ENCODE measurements around the gene PRRT3. TPM values are rescaled to one million over a fixed set of nuclear protein-coding genes. Genes with fewer than 3 reads are reported as not detected.

PRRT3 gene
- total and polyA plus RNA-seq, 2 of the 8 experiments (the other 6 are each of a cell fraction or from before 2014, with no cell fraction given): 9.0 to 9.2 TPM

GRCh38 chr3:9946112-9947024 lies 5.8 kb downstream of the PRRT3 start (continued):
- TF ChIP-seq BRCA1 (IDR thresholded peaks at IDR 0.05; ENCODE audit: low read depth, low read length) (no peak), EP300 (IDR thresholded peaks at IDR 0.05; ENCODE audit: borderline replicate concordance in 1 of 2, low read depth in 2 of 2, low read length in 2 of 2) (peak in 1 of 2 experiments; percentile 71; a peak in 1 of 3 replicates), SIN3A (conservative IDR thresholded peaks at IDR 0.05 in 1 of 2, IDR thresholded peaks at IDR 0.05 in 1 of 2; ENCODE audit: low read depth in 1 of 2, low read length in 2 of 2) (no peak), KDM5A (IDR thresholded peaks at IDR 0.05; ENCODE audit: low read length) (no peak; the same call in 1 of the 2 replicates), TEAD4 (IDR thresholded peaks at IDR 0.05; ENCODE audit: low read depth, low read length) (no peak), TAF7 (optimal IDR thresholded peaks at IDR 0.05; ENCODE audit: borderline replicate concordance, low read depth, low read length) (peak; percentile 47), SP1 (IDR thresholded peaks at IDR 0.05; ENCODE audit: low read depth, low read length) (no peak), KDM4A (IDR thresholded peaks at IDR 0.05; ENCODE audit: low read depth, low read length, severe bottlenecking) (peak; percentile 67), MAFK (IDR thresholded peaks at IDR 0.05; ENCODE audit: low read depth, low read length) (no peak), CREB1 (IDR thresholded peaks at IDR 0.05) (peak; percentile 70), MAX (IDR thresholded peaks at IDR 0.05) (peak; percentile 76), KDM1A (IDR thresholded peaks at IDR 0.05; ENCODE audit: borderline replicate concordance, low read length) (peak; percentile 20; the same call in 1 of the 2 replicates), RBBP5 (IDR thresholded peaks at IDR 0.05; ENCODE audit: borderline replicate concordance, low read depth, low read length) (no peak), ZNF274 (IDR thresholded peaks at IDR 0.05; ENCODE audit: borderline replicate concordance, extremely low read depth, low read length) (no peak), CHD1 (IDR thresholded peaks at IDR 0.05; ENCODE audit: low read depth, low read length) (no peak), SRF (IDR thresholded peaks at IDR 0.05; ENCODE audit: low read depth, low read length) (no peak), RAD21 (IDR thresholded peaks at IDR 0.05 in 1 of 2, conservative IDR thresholded peaks at IDR 0.05 in 1 of 2; ENCODE audit: low read depth in 2 of 2, low read length in 2 of 2) (peak; percentile 70 to 78), YY1 (IDR thresholded peaks at IDR 0.05; ENCODE audit: low read depth, low read length) (peak; percentile 72; the same call in 1 of the 2 replicates), ATF2 (IDR thresholded peaks at IDR 0.05; ENCODE audit: low read length) (0 out of 2 replicates have a peak, but pooled peaks have one; percentile 3), SAP30 (IDR thresholded peaks at IDR 0.05; ENCODE audit: insufficient read depth, insufficient replicate concordance, low read length) (no peak), RFX5 (IDR thresholded peaks at IDR 0.05; ENCODE audit: borderline replicate concordance, low read depth, low read length) (no peak)

Measured in H1 (cell line).